VCaP (cell line): ENCODE measurements around the gene CFAP61.
A peak's percentile ranks its signal among the peaks of the same experiment; 100 is the strongest.

Experiments used
- H3K27ac ChIP-seq: fragments of 450-650 bp; 2 replicates; pipeline ENCODE4 v1.5.1; 2017
- CTCF ChIP-seq: fragments of 450-650 bp; conservative IDR thresholded peaks from 2 replicates; pipeline ENCODE4 v1.5.1; 2017; ENCODE audit warnings: mild to moderate bottlenecking, moderate library complexity

Gene CFAP61

GRCh38 chr20:20174089-20174835, 121.9 kb downstream of the CFAP61 start:
- no peak overlapping the region for H3K27ac ChIP-seq
- TF ChIP-seq CTCF = peak; percentile 61

GRCh38 chr20:20181322-20181721, 129.0 kb downstream of the CFAP61 start:
- no peak for TF ChIP-seq CTCF
- H3K27ac ChIP-seq = no peak overlapping the region

GRCh38 chr20:20184149-20184548, 131.8 kb downstream of the CFAP61 start:
- TF ChIP-seq CTCF = peak; percentile 15; the same call in 1 of the 2 replicates
- no peak overlapping the region for H3K27ac ChIP-seq

- TF ChIP-seq CTCF = no peak
- no peak overlapping the region for H3K27ac ChIP-seq
Measured at GRCh38 chr20:20184706-20185105, 132.4 kb downstream of the CFAP61 start.

- no peak for TF ChIP-seq CTCF
- no peak overlapping the region for H3K27ac ChIP-seq
Measured at GRCh38 chr20:20188647-20189046, 136.3 kb downstream of the CFAP61 start.

- peak overlapping the region; percentile 39 for H3K27ac ChIP-seq
- no peak for TF ChIP-seq CTCF
Measured at GRCh38 chr20:20192366-20192765, 140.0 kb downstream of the CFAP61 start.

- H3K27ac ChIP-seq = no peak overlapping the region
- no peak for TF ChIP-seq CTCF
Measured at GRCh38 chr20:20195021-20195705, 142.8 kb downstream of the CFAP61 start.
